ELF-1 (cell line): ENCODE results near the gene DGKQ.
"Not testable (repeated sequence)": the region's sequence is repeated elsewhere in the genome, so short reads cannot be mapped to it uniquely, and the experiment has no call there.

Experiments
- DNase-seq: peaks from one replicate; pipeline ENCODE4 v3.0.0-alpha.2; 2016; ENCODE audit warnings: low read depth, low spot score

Gene DGKQ

GRCh38 chr4:976016-976415, 2.6 kb upstream of the DGKQ start:
- not testable (repeated sequence) for DNase-seq

GRCh38 chr4:974668-975067, 1.3 kb upstream of the DGKQ start:
- no peak for DNase-seq

GRCh38 chr4:972651-973424, 531 bp downstream of the DGKQ start:
- no peak for DNase-seq

GRCh38 chr4:971666-972500, 1.5 kb downstream of the DGKQ start:
- DNase-seq, result no peak

GRCh38 chr4:970854-971520, 2.4 kb downstream of the DGKQ start:
- no peak for DNase-seq

GRCh38 chr4:970046-970745, 3.2 kb downstream of the DGKQ start:
- no peak for DNase-seq

- DNase-seq, result no peak
Observed at GRCh38 chr4:968621-969394, 4.6 kb downstream of the DGKQ start.

GRCh38 chr4:968221-968620, 5.1 kb downstream of the DGKQ start:
- no peak for DNase-seq

- DNase-seq, result no peak
Observed at GRCh38 chr4:967113-968104, 6.0 kb downstream of the DGKQ start.

GRCh38 chr4:966266-967112, 6.9 kb downstream of the DGKQ start:
- DNase-seq, result no peak

- no peak for DNase-seq
Observed at GRCh38 chr4:965766-966134, 7.6 kb downstream of the DGKQ start.

- DNase-seq, result no peak
Observed at GRCh38 chr4:965048-965765, 8.2 kb downstream of the DGKQ start.

GRCh38 chr4:964346-965025, 8.9 kb downstream of the DGKQ start:
- DNase-seq, result no peak

- no peak for DNase-seq
Observed at GRCh38 chr4:963276-964225, 9.8 kb downstream of the DGKQ start.

- DNase-seq, result no peak
Observed at GRCh38 chr4:962231-963208, 10.8 kb downstream of the DGKQ start.
